ENCODE results near the gene PHLDA3.

PHLDA3 gene

GRCh38 chr1:201426479-201427310 lies 42.3 kb downstream of the PHLDA3 start:
- DNase-seq, result peak; percentile 87

GRCh38 chr1:201424146-201424545 lies 44.8 kb downstream of the PHLDA3 start:
- no peak for DNase-seq

- DNase-seq, result no peak
These were observed 45.3 kb downstream of the PHLDA3 start for GRCh38 chr1:201423655-201424054.

GRCh38 chr1:201422436-201423030 lies 46.5 kb downstream of the PHLDA3 start:
- DNase-seq, result peak; percentile 70

GRCh38 chr1:201422026-201422425 lies 47.0 kb downstream of the PHLDA3 start:
- no peak for DNase-seq

- no peak for DNase-seq
These were observed 47.9 kb downstream of the PHLDA3 start for GRCh38 chr1:201421041-201421440.

GRCh38 chr1:201420608-201421002 lies 48.4 kb downstream of the PHLDA3 start:
- no peak for DNase-seq

GRCh38 chr1:201419746-201420607 lies 49.0 kb downstream of the PHLDA3 start:
- no peak for DNase-seq

GRCh38 chr1:201419256-201419655 lies 49.7 kb downstream of the PHLDA3 start:
- DNase-seq, result no peak

- no peak for DNase-seq
These were observed 50.5 kb downstream of the PHLDA3 start for GRCh38 chr1:201418461-201418860.

Measured in NCI-H2171 treated with DMSO at 0.1 percent for 48 hours (cell line).